ENCODE results near the gene SSH2.

GRCh38 chr17:29621751-29622194, 308.3 kb downstream of the SSH2 start:
- no peak for TF ChIP-seq CTCF (IDR thresholded peaks at IDR 0.05; ENCODE audit: borderline replicate concordance, extremely low read depth, low read length, poor library complexity, severe bottlenecking)
- no peak for TF ChIP-seq EZH2 (IDR thresholded peaks at IDR 0.05; ENCODE audit: borderline replicate concordance, low read depth, low read length, severe bottlenecking)
